IPS-18c (cell line): ENCODE results near the gene SYNGR1.
"Not testable (repeated sequence)": the region's sequence is repeated elsewhere in the genome, so short reads cannot be mapped to it uniquely, and the experiment has no call there.

Experiments used
- H3K4me3 ChIP-seq: 2 replicates; pipeline ENCODE4 v1.7.0; 2013; ENCODE audit warnings: low read depth, mild to moderate bottlenecking, low read length, moderate library complexity; ENCODE audit not compliant: insufficient read depth
- H3K9me3 ChIP-seq: one replicate; pipeline ENCODE4 v1.6.1; 2013; ENCODE audit warnings: mild to moderate bottlenecking, low read length, moderate library complexity; ENCODE audit not compliant: control insufficient read depth, insufficient read depth

Gene SYNGR1

GRCh38 chr22:39343259-39344045, 6.3 kb upstream of the SYNGR1 start:
- H3K4me3 ChIP-seq = no peak overlapping the region

GRCh38 chr22:39344046-39344390, 5.8 kb upstream of the SYNGR1 start:
- Histone ChIP-seq H3K9me3 (no peaks in the 10 kb centered on the region), H3K4me3 (no peak overlapping the region)

More at GRCh38 chr22:39343259-39344045, 6.3 kb upstream of the SYNGR1 start:
- no peaks in the 10 kb centered on the region for H3K9me3 ChIP-seq

- no peak overlapping the region for H3K4me3 ChIP-seq
Measured at GRCh38 chr22:39345231-39345630, 4.6 kb upstream of the SYNGR1 start.

GRCh38 chr22:39348909-39349505, 784 bp upstream of the SYNGR1 start:
- H3K9me3 ChIP-seq = no peaks in the 10 kb centered on the region
- H3K4me3 ChIP-seq = peak overlapping the region; percentile 56; the same call in 1 of the 2 replicates

More at GRCh38 chr22:39345231-39345630, 4.6 kb upstream of the SYNGR1 start:
- no peaks in the 10 kb centered on the region for H3K9me3 ChIP-seq

- Histone ChIP-seq H3K4me3 (peak overlapping the region; percentile 69), H3K9me3 (no peaks in the 10 kb centered on the region)
Measured at GRCh38 chr22:39349506-39349966, 255 bp upstream of the SYNGR1 start.

GRCh38 chr22:39350757-39351688, 1.2 kb downstream of the SYNGR1 start:
- Histone ChIP-seq H3K9me3 (no peaks in the 10 kb centered on the region), H3K4me3 (peak overlapping the region; percentile 69)

GRCh38 chr22:39351689-39352214, 2.0 kb downstream of the SYNGR1 start:
- H3K4me3 ChIP-seq = no peak overlapping the region
- H3K9me3 ChIP-seq = no peaks in the 10 kb centered on the region

GRCh38 chr22:39352306-39352891, 2.6 kb downstream of the SYNGR1 start:
- H3K9me3 ChIP-seq = no peaks in the 10 kb centered on the region
- H3K4me3 ChIP-seq = no peak overlapping the region

- Histone ChIP-seq H3K4me3 (no peak overlapping the region), H3K9me3 (no peaks in the 10 kb centered on the region)
Measured at GRCh38 chr22:39353346-39353745, 3.6 kb downstream of the SYNGR1 start.

- H3K9me3 ChIP-seq = peaks cover 2% of the 10 kb centered on the region
Measured at GRCh38 chr22:39355080-39355479, 5.3 kb downstream of the SYNGR1 start.

GRCh38 chr22:39355805-39356204, 6.0 kb downstream of the SYNGR1 start:
- not testable (repeated sequence) for H3K9me3 ChIP-seq, H3K4me3 ChIP-seq

More at GRCh38 chr22:39355080-39355479, 5.3 kb downstream of the SYNGR1 start:
- no peak overlapping the region for H3K4me3 ChIP-seq

- H3K4me3 ChIP-seq = no peak overlapping the region
- peaks cover 2% of the 10 kb centered on the region for H3K9me3 ChIP-seq
Measured at GRCh38 chr22:39356464-39356863, 6.7 kb downstream of the SYNGR1 start.

- not testable (repeated sequence) for H3K9me3 ChIP-seq, H3K4me3 ChIP-seq
Measured at GRCh38 chr22:39357110-39358108, 7.6 kb downstream of the SYNGR1 start.

GRCh38 chr22:39358197-39358596, 8.4 kb downstream of the SYNGR1 start:
- H3K4me3 ChIP-seq, H3K9me3 ChIP-seq: not testable (repeated sequence)

GRCh38 chr22:39359659-39360195, 9.9 kb downstream of the SYNGR1 start:
- Histone ChIP-seq H3K9me3 (peaks cover 2% of the 10 kb centered on the region), H3K4me3 (no peak overlapping the region)

- Histone ChIP-seq H3K4me3 (no peak overlapping the region), H3K9me3 (peaks cover 2% of the 10 kb centered on the region)
Measured at GRCh38 chr22:39360242-39360641, 10.5 kb downstream of the SYNGR1 start.
